Measurements from ENCODE around the gene DCLRE1C. TPM values are rescaled to one million over a fixed set of nuclear protein-coding genes. Genes with fewer than 3 reads are reported as not detected.

Gene DCLRE1C
- total and polyA plus RNA-seq, 9 of the 15 experiments (the other 6 are each of a cell fraction or from before 2014, with no cell fraction given) = 8.8 to 22.2 (median 13.9) TPM

- no peak for TF ChIP-seq ZMIZ1 (IDR thresholded peaks at IDR 0.05; ENCODE audit: low read depth in 2 of 2, low read length in 2 of 2)
- TF ChIP-seq SRSF3 (IDR thresholded peaks at IDR 0.05; ENCODE audit: insufficient read depth, low read length) = 0 out of 2 replicates have a peak, but pooled peaks have one; percentile 44
- TF ChIP-seq SIRT6 (IDR thresholded peaks at IDR 0.05; ENCODE audit: low read depth, low read length) = no peak
- peak; percentile 79; the same call in 1 of the 2 replicates for TF ChIP-seq ZBTB7A (IDR thresholded peaks at IDR 0.05; ENCODE audit: borderline replicate concordance, control insufficient read depth, low read depth, low read length)
- no peak for TF ChIP-seq ZC3H8 (IDR thresholded peaks at IDR 0.05)
- TF ChIP-seq ZNF133 (CRISPR knock-in tag; IDR thresholded peaks at IDR 0.05) = no peak
- TF ChIP-seq TCF7 (IDR thresholded peaks at IDR 0.05; ENCODE audit: borderline replicate concordance) = no peak
- TF ChIP-seq MTA2 (IDR thresholded peaks at IDR 0.05; ENCODE audit: low read depth) = no peak
- no peak for TF ChIP-seq TAF9B (IDR thresholded peaks at IDR 0.05; ENCODE audit: partially characterized antibody)
- no peak for TF ChIP-seq CBX1 (IDR thresholded peaks at IDR 0.05; ENCODE audit: low read depth)
- TF ChIP-seq POLR2AphosphoS2 (IDR thresholded peaks at IDR 0.05; ENCODE audit: low read length) = no peak
- no peak for TF ChIP-seq ZNF407 (IDR thresholded peaks at IDR 0.05; ENCODE audit: low read depth)
- TF ChIP-seq ZEB2 (IDR thresholded peaks at IDR 0.05) = no peak
- TF ChIP-seq ZNF79 (CRISPR knock-in tag; IDR thresholded peaks at IDR 0.05; ENCODE audit: low read depth) = no peak
- TF ChIP-seq BCOR (IDR thresholded peaks at IDR 0.05) = no peak
- TF ChIP-seq E2F6 (IDR thresholded peaks at IDR 0.05; ENCODE audit: borderline replicate concordance in 1 of 2, extremely low read depth in 1 of 2, insufficient read depth in 1 of 2, insufficient read length in 1 of 2, low read depth in 1 of 2, low read length in 1 of 2, poor library complexity in 1 of 2, severe bottlenecking in 1 of 2) = peak in 1 of 2 experiments; percentile 42
Observed at GRCh38 chr10:14953424-14954000, 384 bp downstream of the DCLRE1C start (continued).
